ENCODE data around the gene TRANK1. TPM values are rescaled to one million over a fixed set of nuclear protein-coding genes. Genes with fewer than 3 reads are reported as not detected.

TRANK1 gene
- total and polyA plus RNA-seq, 12 donors, result 5.0 to 28.0 (median 14.0) TPM

GRCh38 chr3:36903119-36903882 lies 41.6 kb downstream of the TRANK1 start:
- H3K27me3 ChIP-seq, result no peaks in the 10 kb centered on the region
- 69 to 75% (median 70%) methylated on average over 10 of the region's 10 CpGs for WGBS, 4 donors
- DNase-seq, result no peak
- H3K36me3 ChIP-seq (replicated peaks in 1 of 2), result peaks cover 0 to 4% of the 10 kb centered on the region in 2 donors
- intact Hi-C loops (cut with DNase I), result loop anchor here (10.0 kb wide), 1 partner anchor 52 kb away; no protein-coding TSS in a partner anchor
- H3K4me1 ChIP-seq (replicated peaks in 1 of 2), result peaks cover 0 to 13% of the 10 kb centered on the region in 2 donors
- H3K4me3 ChIP-seq, result no peak overlapping the region
- no peak overlapping the region for H3K27ac ChIP-seq
- TF ChIP-seq CTCF (IDR thresholded peaks at IDR 0.05) (no peak), POLR2A (IDR thresholded peaks at IDR 0.05) (no peak)
- H3K9me3 ChIP-seq (replicated peaks in 1 of 3), result no peaks in the 10 kb centered on the region

- H3K36me3 ChIP-seq (replicated peaks in 1 of 2), result peaks cover 0 to 17% of the 10 kb centered on the region in 2 donors
- TF ChIP-seq POLR2A (IDR thresholded peaks at IDR 0.05), result no peak
- 92 to 96% (median 95%) methylated on average over 4 of the region's 4 CpGs for WGBS, 4 donors
- no peak overlapping the region for H3K27ac ChIP-seq
- peaks cover 0 to 3% of the 10 kb centered on the region in 2 donors for H3K4me1 ChIP-seq (replicated peaks in 1 of 2)
- H3K4me3 ChIP-seq, result no peak overlapping the region
- intact Hi-C loops (cut with DNase I), result loop anchor here (10.0 kb wide), 1 partner anchor 53 kb away; no protein-coding TSS in a partner anchor
- DNase-seq, result no peak
- H3K27me3 ChIP-seq, result no peaks in the 10 kb centered on the region
- no peaks in the 10 kb centered on the region for H3K9me3 ChIP-seq (replicated peaks in 1 of 3)
Measured at GRCh38 chr3:36901588-36901987, 43.3 kb downstream of the TRANK1 start.

- Histone ChIP-seq H3K27ac (no peak overlapping the region), H3K27me3 (no peaks in the 10 kb centered on the region), H3K4me3 (no peak overlapping the region), H3K4me1 (replicated peaks in 1 of 2) (no peaks in the 10 kb centered on the region), H3K36me3 (replicated peaks in 1 of 2) (peaks cover 0 to 17% of the 10 kb centered on the region in 2 donors), H3K9me3 (replicated peaks in 1 of 3) (no peaks in the 10 kb centered on the region)
- intact Hi-C loops (cut with DNase I), result loop anchor here (10.0 kb wide), 1 partner anchor 54 kb away; no protein-coding TSS in a partner anchor
- no peak for DNase-seq
- WGBS, 4 donors, result 79 to 86% (median 82%) methylated on average over 8 of the region's 8 CpGs
- TF ChIP-seq POLR2A (IDR thresholded peaks at IDR 0.05) (no peak), CTCF (IDR thresholded peaks at IDR 0.05) (no peak)
Measured at GRCh38 chr3:36900474-36901443, 44.1 kb downstream of the TRANK1 start.

- H3K9me3 ChIP-seq (replicated peaks in 1 of 3), result no peaks in the 10 kb centered on the region
- 80 to 90% (median 86%) methylated on average over 3 of the region's 3 CpGs for WGBS, 4 donors
- H3K27me3 ChIP-seq, result no peaks in the 10 kb centered on the region
- no peak for DNase-seq
- H3K4me3 ChIP-seq, result no peak overlapping the region
- H3K36me3 ChIP-seq (replicated peaks in 1 of 2), result peaks cover 0 to 17% of the 10 kb centered on the region in 2 donors
- H3K4me1 ChIP-seq (replicated peaks in 1 of 2), result peaks cover 0 to 18% of the 10 kb centered on the region in 2 donors
- no peak for TF ChIP-seq CTCF (IDR thresholded peaks at IDR 0.05)
- TF ChIP-seq POLR2A (IDR thresholded peaks at IDR 0.05), result no peak
- intact Hi-C loops (cut with DNase I), result no loop called here
- no peak overlapping the region for H3K27ac ChIP-seq
Measured at GRCh38 chr3:36895496-36896409, 49.1 kb downstream of the TRANK1 start.

All from adrenal gland (tissue), 12 donors.